AML-193 (cell line): ENCODE data around the gene NR2E3.
A peak's percentile ranks its signal among the peaks of the same experiment; 100 is the strongest.

Experiments
- DNase-seq, 2 experiments: peaks; one replicate each; lab custom pipeline; 2025; lab: John Stamatoyannopoulos, UW

The NR2E3 gene

GRCh38 chr15:71791975-71792374 is 18.4 kb upstream of the NR2E3 start:
- no peak for DNase-seq

DNA sequence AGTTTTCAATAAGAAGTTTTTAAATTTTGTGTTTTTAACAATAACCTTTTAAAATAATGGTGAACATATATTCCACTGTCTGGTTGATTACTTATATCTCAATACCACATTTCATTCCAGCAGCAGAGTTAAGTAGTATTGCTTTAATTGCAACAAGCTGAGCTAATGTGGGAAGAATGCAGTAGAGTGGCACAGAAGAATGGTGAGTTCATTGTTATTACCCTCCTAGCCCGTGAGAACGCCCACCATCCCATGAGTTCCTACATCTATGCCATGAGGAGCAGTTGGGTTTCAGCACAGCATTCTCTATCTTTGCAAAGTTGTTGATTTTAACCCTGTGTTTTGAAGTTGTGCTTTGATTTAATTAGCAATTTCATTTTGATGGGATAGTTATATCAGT is 17.8 kb upstream of the NR2E3 start:
- DNase-seq: no peak

GRCh38 chr15:71798641-71799040 is 11.7 kb upstream of the NR2E3 start:
- no peak for DNase-seq

- DNase-seq: no peak
Observed at GRCh38 chr15:71800190-71800589, 10.2 kb upstream of the NR2E3 start.

- peak; percentile 42 to 51 for DNase-seq
Observed at GRCh38 chr15:71800835-71801745, 9.3 kb upstream of the NR2E3 start.

DNA sequence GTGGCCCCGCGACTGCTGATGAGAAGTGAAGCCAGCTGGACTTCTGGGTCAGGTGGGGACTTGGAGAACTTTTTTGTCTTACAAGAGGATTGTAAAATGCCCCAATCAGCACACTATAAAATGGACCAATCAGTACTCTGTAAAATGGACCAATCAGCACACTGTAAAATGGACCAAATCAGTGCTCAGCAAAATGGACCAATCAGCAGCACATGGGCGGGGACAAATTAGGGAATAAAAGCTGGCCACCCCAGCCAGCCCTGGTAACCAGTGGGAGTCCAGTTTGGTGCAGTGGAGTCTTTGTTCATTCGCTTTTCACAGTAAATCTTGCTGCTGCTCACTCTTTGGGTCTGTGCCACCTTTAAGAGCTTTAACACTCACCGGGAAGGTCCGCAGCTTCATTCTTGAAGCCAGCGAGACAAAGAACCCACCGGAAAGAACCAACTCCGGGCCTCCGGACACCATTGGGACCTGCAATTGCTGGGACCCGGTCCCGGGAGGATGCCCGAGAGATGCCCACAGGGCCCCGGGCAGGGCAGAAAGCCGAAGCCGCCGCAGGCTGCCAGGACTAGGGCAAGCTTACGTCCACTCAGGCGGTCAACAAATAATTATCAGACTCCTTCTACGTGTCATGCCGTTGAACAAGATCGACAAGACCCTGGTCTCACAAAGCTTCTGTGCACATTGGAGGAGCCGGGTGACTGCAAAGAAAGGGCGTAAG is 8.3 kb upstream of the NR2E3 start:
- DNase-seq: no peak

DNA sequence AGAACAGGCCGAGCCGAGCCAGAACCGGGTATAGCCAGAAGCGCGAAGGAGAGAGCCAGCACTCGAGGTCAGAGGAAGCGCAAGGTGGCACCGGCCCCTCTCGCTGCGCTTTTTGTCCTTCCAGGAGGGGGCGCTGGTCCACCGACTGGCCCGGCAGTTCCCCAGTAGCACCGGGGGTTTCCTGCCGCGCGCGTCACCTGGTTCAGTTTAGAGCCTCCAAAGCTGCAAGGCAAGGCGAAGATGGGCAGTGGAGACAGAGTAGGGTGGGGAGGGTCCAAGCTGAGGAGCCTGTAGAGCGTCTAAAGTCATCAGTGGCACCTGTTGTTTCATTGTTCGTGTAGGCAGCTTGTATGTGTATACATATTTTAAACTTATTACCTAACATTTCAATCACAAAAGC is 7.6 kb upstream of the NR2E3 start:
- no peak for DNase-seq

GRCh38 chr15:71804226-71804625 is 6.1 kb upstream of the NR2E3 start:
- no peak for DNase-seq

GRCh38 chr15:71804695-71805470 is 5.5 kb upstream of the NR2E3 start:
- no peak for DNase-seq

- no peak for DNase-seq
Observed at GRCh38 chr15:71806452-71806931, 3.9 kb upstream of the NR2E3 start.

DNA sequence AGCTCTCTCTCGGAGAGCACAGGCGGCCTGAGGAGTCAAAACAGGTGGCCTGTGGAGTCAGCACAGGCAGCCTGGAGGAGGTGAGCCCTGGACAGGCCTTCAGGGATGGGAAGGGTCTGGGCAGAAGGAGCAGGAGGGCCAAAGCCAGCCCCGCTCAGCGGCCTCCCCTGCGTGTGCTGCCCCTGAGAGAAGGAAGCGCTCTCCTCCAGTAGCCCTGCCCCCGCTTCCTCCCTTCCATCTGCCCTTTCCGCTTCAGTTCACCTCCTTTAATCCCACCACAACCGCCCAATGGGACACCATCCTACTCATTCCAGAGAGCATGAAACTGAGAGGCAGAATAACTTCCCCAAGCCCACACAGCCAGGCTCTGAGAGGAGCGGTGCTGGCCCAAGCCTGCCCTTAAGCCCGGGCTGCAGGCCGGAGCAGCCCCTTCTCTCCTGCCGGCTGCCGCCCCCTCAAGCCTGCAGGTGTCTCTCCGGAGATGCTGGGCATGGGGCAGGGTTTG is 3.2 kb upstream of the NR2E3 start:
- no peak for DNase-seq

DNA sequence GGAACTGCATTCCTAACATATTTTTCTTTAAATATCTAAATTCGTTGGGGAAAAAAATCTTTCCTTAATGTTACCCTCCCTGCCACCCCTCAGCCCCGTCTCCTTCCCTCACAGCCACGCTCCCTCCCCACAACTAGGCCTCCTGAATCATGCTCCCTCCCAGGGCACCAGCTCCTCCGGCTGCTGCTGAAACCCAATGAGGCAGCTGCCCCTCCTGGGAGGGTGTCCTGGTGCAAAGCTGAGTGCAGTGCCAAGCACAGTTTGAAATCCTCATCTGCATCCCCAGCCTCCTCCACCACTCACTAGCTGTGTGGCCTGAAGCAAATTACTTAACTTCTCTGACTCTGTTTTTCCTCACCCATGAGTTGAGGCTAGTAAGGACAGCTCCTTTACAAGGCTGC is 2.7 kb upstream of the NR2E3 start:
- no peak for DNase-seq

DNA sequence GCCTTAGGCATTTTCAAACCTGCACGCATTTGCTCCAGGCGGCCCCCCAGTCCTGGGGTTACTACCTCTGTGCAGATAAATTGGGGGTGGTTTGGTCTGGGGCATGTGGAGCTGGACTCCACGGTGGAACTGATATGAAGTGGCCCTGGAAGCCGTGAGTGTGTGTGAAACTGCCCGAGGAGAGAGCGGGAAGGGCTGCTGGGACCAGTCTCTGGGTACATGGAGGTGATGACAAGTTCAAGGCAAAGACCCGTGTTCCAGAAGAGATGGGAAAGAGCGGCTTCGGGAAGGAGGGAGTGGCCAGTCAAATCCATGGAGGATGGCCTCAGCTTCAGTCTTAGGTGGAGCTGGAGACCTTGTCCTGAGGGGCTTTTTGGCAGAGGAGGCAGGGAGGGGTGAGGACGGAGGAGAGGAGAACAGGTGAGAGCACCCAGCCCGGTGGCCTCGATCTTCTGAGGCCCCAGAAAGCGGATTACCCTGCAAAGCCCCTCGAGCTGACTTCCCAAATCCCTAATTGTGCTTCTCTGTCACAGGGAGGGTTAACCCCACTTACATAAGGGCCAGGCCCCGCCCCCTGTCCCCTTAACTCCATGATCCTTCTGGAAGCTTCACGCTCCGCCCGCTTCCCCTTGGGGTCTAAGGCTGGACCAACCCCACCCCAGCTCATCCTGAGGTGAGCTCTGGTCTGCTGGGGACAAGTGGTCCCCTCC is 1.9 kb upstream of the NR2E3 start:
- no peak for DNase-seq

DNA sequence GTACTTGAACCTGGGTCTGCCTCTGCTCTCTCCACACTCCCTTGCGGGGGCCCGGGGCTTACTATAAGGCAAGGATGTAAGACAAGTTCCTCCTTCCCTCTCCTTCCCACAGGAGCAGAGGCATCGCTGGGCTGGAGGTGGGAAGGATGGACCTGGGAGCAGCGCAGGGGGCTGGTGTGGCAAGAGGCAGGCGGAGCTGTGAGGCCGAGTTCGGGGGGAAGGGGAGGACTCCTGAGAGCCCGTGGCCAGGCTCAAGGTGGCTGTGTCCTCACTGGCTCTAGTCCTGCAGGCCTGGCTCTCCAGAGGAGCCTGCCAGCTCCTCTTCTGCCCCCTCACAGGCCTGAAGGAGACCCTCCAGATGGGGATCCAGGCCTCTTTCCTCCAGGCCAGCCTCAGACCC is 1.0 kb upstream of the NR2E3 start:
- DNase-seq: no peak

DNA sequence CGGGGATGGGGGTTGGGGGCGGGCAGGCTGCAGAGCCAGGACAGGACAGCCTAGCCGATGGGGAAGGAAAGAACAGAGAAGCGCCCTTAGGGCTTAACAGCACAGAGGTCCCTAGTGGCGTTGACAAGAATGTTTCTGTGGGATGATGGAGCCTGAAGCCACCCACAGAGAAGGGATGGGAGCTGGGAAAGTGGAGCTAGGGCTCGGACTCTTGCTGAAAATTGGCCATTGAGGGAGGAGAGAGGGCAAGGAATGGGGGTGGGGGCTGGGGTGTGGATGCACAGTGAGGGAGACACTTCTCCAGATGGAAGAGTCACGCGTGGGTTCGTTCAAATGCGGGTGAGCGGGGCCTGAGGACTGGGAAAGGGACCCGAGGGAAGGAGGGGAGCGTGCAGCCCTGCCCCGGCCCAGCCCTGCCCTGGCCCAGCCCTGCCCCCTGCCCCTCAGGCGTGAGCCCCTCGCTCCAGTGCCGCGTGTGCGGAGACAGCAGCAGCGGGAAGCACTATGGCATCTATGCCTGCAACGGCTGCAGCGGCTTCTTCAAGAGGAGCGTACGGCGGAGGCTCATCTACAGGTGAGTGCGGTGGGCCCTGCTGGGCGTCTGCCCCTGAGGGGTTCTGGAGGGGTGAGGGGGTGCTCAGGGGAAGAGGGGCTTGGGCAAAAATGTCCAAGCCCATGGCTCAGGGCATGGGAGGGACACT is 832 bp downstream of the NR2E3 start:
- DNase-seq: no peak

GRCh38 chr15:71811752-71812735 is 1.7 kb downstream of the NR2E3 start:
- DNase-seq: no peak

- DNase-seq: no peak
Observed at GRCh38 chr15:71812966-71813722, 2.8 kb downstream of the NR2E3 start.

DNA sequence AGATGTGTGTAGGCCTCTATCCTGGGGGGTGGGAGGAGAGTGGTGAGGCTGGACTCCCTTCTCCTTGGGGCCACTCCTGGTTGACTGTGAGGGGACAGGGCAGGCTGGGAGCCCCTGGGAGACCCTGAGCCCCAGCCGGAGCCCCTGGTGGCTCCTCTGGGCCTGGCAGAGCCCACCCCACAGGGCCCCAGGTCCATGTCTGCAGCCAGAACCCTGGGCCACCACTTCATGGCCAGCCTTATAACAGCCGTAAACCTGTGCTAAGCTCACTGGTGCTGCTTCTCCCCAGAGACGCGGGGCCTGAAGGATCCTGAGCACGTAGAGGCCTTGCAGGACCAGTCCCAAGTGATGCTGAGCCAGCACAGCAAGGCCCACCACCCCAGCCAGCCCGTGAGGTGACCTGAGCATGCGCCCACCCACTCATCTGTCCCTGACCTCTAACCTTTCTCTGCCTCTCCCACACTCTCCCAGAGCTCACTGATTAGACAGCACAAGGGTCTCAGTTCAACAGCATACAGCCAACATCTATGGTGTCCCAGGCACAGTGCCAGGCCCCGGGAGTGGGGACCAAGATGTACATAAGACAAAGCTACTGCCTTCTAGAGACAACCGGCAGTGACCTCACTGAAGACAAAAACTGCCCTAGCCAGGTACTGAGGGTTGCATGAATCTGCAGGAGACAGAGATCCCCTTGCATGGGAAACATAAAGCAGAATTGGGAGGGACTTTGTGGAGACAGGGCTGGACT is 3.5 kb downstream of the NR2E3 start:
- no peak for DNase-seq
